Ishikawa (cell line): ENCODE results near the gene CCDC88A.

Experiments
- CEBPB ChIP-seq: IDR thresholded peaks from 2 replicates; pipeline ENCODE4 v1.6.1; 2012
- CREB1 ChIP-seq: IDR thresholded peaks from 2 replicates; pipeline ENCODE4 v1.6.1; 2012; ENCODE audit warnings: low read depth
- EGR1 ChIP-seq: IDR thresholded peaks from 2 replicates; pipeline ENCODE4 v1.6.1; 2012
- EP300 ChIP-seq: IDR thresholded peaks from 2 replicates; pipeline ENCODE4 v1.6.1; 2012; ENCODE audit warnings: borderline replicate concordance
- NFIC ChIP-seq: IDR thresholded peaks from 2 replicates; pipeline ENCODE4 v1.6.1; 2012
- RAD21 ChIP-seq: IDR thresholded peaks from 2 replicates; pipeline ENCODE4 v1.6.1; 2012; ENCODE audit warnings: low read depth
- TAF1 ChIP-seq: IDR thresholded peaks from 2 replicates; pipeline ENCODE4 v1.6.1; 2012; ENCODE audit warnings: low read depth, mild to moderate bottlenecking
- TEAD4 ChIP-seq: IDR thresholded peaks from 2 replicates; pipeline ENCODE4 v1.6.1; 2012
- TF ChIP-seq, protein P1 (sequence below): IDR thresholded peaks from 2 replicates; pipeline ENCODE4 v1.6.1; 2012
- TF ChIP-seq, protein P2 (sequence below): IDR thresholded peaks from 2 replicates; pipeline ENCODE4 v1.6.1; 2012; ENCODE audit warnings: low read depth, mild to moderate bottlenecking
- TF ChIP-seq, protein P3 (sequence below): IDR thresholded peaks from 2 replicates; pipeline ENCODE4 v1.6.1; 2012

DNA sequence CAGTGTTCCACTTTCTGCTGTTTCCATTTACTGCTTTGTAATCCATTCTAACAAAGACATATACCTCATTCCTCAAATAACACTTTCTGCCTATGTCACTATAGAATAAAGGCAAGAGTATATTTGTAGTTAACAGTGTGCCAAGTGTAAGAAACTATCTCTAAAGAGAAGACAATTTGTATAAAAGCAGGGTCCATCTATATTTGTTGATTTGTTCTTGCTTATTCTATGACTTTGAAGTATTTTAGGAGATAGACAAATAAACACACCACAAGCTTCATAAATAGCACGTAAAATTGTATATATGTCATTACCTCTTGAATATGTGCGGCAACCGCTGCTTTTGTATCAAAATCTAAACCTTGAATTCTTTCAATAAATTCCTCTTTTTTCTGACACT, 56.0 kb downstream of the CCDC88A start:
- TF ChIP-seq TAF1, result no peak
- no peak for TF ChIP-seq RAD21
- no peak for TF ChIP-seq TEAD4
- no peak for TF ChIP-seq NFIC
- TF ChIP-seq CREB1, result no peak
- no peak for TF ChIP-seq CEBPB
- TF ChIP-seq, protein P1, sequence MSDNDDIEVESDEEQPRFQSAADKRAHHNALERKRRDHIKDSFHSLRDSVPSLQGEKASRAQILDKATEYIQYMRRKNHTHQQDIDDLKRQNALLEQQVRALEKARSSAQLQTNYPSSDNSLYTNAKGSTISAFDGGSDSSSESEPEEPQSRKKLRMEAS, result no peak
- no peak for TF ChIP-seq EP300
- TF ChIP-seq, protein P2, sequence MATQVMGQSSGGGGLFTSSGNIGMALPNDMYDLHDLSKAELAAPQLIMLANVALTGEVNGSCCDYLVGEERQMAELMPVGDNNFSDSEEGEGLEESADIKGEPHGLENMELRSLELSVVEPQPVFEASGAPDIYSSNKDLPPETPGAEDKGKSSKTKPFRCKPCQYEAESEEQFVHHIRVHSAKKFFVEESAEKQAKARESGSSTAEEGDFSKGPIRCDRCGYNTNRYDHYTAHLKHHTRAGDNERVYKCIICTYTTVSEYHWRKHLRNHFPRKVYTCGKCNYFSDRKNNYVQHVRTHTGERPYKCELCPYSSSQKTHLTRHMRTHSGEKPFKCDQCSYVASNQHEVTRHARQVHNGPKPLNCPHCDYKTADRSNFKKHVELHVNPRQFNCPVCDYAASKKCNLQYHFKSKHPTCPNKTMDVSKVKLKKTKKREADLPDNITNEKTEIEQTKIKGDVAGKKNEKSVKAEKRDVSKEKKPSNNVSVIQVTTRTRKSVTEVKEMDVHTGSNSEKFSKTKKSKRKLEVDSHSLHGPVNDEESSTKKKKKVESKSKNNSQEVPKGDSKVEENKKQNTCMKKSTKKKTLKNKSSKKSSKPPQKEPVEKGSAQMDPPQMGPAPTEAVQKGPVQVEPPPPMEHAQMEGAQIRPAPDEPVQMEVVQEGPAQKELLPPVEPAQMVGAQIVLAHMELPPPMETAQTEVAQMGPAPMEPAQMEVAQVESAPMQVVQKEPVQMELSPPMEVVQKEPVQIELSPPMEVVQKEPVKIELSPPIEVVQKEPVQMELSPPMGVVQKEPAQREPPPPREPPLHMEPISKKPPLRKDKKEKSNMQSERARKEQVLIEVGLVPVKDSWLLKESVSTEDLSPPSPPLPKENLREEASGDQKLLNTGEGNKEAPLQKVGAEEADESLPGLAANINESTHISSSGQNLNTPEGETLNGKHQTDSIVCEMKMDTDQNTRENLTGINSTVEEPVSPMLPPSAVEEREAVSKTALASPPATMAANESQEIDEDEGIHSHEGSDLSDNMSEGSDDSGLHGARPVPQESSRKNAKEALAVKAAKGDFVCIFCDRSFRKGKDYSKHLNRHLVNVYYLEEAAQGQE, result no peak
- TF ChIP-seq EGR1, result no peak
- TF ChIP-seq, protein P3, sequence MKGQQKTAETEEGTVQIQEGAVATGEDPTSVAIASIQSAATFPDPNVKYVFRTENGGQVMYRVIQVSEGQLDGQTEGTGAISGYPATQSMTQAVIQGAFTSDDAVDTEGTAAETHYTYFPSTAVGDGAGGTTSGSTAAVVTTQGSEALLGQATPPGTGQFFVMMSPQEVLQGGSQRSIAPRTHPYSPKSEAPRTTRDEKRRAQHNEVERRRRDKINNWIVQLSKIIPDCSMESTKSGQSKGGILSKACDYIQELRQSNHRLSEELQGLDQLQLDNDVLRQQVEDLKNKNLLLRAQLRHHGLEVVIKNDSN, result no peak
